ENCODE results near the gene SMIM35.

Gene SMIM35

GRCh38 chr11:118111744-118112035 lies 24.9 kb upstream of the SMIM35 start:
- Histone ChIP-seq H3K27me3 (ENCODE audit: insufficient read depth, low read depth) (no peaks in the 10 kb centered on the region), H3K36me3 (ENCODE audit: insufficient read depth) (no peaks in the 10 kb centered on the region), H4K20me1 (ENCODE audit: insufficient read depth) (no peaks in the 10 kb centered on the region), H3K4me1 (ENCODE audit: low read depth, poor library complexity, severe bottlenecking) (no peaks in the 10 kb centered on the region), H3K4me3 (IDR thresholded peaks at IDR 0.05; ENCODE audit: insufficient read depth, low read depth, low read length) (no peak overlapping the region), H3K9ac (no peak overlapping the region), H3K79me2 (ENCODE audit: insufficient read depth, low read depth) (no peaks in the 10 kb centered on the region), H2AFZ (ENCODE audit: low read depth) (no peak overlapping the region), H3K27ac (no peak overlapping the region), H3K4me2 (no peak overlapping the region)
- TF ChIP-seq CTCF (conservative IDR thresholded peaks at IDR 0.05; ENCODE audit: low read depth, low read length): no peak

GRCh38 chr11:118111019-118111743 lies 24.4 kb upstream of the SMIM35 start:
- no peaks in the 10 kb centered on the region for H3K4me1 ChIP-seq (ENCODE audit: low read depth, poor library complexity, severe bottlenecking)
- H2AFZ ChIP-seq (ENCODE audit: low read depth): no peak overlapping the region
- H3K79me2 ChIP-seq (ENCODE audit: insufficient read depth, low read depth): no peaks in the 10 kb centered on the region
- no peaks in the 10 kb centered on the region for H3K36me3 ChIP-seq (ENCODE audit: insufficient read depth)
- H3K27ac ChIP-seq: no peak overlapping the region
- no peaks in the 10 kb centered on the region for H3K27me3 ChIP-seq (ENCODE audit: insufficient read depth, low read depth)
- no peaks in the 10 kb centered on the region for H4K20me1 ChIP-seq (ENCODE audit: insufficient read depth)
- no peak for TF ChIP-seq CTCF (conservative IDR thresholded peaks at IDR 0.05; ENCODE audit: low read depth, low read length)
- H3K4me3 ChIP-seq (IDR thresholded peaks at IDR 0.05; ENCODE audit: insufficient read depth, low read depth, low read length): no peak overlapping the region
- H3K9ac ChIP-seq: no peak overlapping the region
- no peak overlapping the region for H3K4me2 ChIP-seq

GRCh38 chr11:118109231-118109630 lies 22.5 kb upstream of the SMIM35 start:
- Histone ChIP-seq H3K79me2 (ENCODE audit: insufficient read depth, low read depth) (no peaks in the 10 kb centered on the region), H3K36me3 (ENCODE audit: insufficient read depth) (no peaks in the 10 kb centered on the region)

GRCh38 chr11:118108513-118108912 lies 21.8 kb upstream of the SMIM35 start:
- no peaks in the 10 kb centered on the region for H3K4me1 ChIP-seq (ENCODE audit: low read depth, poor library complexity, severe bottlenecking)
- H3K79me2 ChIP-seq (ENCODE audit: insufficient read depth, low read depth): no peaks in the 10 kb centered on the region
- H2AFZ ChIP-seq (ENCODE audit: low read depth): no peak overlapping the region
- H3K9ac ChIP-seq: no peak overlapping the region
- no peak for TF ChIP-seq CTCF (conservative IDR thresholded peaks at IDR 0.05; ENCODE audit: low read depth, low read length)
- H4K20me1 ChIP-seq (ENCODE audit: insufficient read depth): no peaks in the 10 kb centered on the region
- no peak overlapping the region for H3K27ac ChIP-seq
- no peaks in the 10 kb centered on the region for H3K36me3 ChIP-seq (ENCODE audit: insufficient read depth)
- H3K27me3 ChIP-seq (ENCODE audit: insufficient read depth, low read depth): no peaks in the 10 kb centered on the region
- H3K4me3 ChIP-seq (IDR thresholded peaks at IDR 0.05; ENCODE audit: insufficient read depth, low read depth, low read length): no peak overlapping the region
- no peak overlapping the region for H3K4me2 ChIP-seq

More at GRCh38 chr11:118109231-118109630, 22.5 kb upstream of the SMIM35 start:
- no peak for TF ChIP-seq CTCF (conservative IDR thresholded peaks at IDR 0.05; ENCODE audit: low read depth, low read length)
- Histone ChIP-seq H4K20me1 (ENCODE audit: insufficient read depth) (no peaks in the 10 kb centered on the region), H3K4me2 (no peak overlapping the region), H3K27ac (no peak overlapping the region), H2AFZ (ENCODE audit: low read depth) (no peak overlapping the region), H3K4me3 (IDR thresholded peaks at IDR 0.05; ENCODE audit: insufficient read depth, low read depth, low read length) (no peak overlapping the region), H3K9ac (no peak overlapping the region), H3K27me3 (ENCODE audit: insufficient read depth, low read depth) (no peaks in the 10 kb centered on the region), H3K4me1 (ENCODE audit: low read depth, poor library complexity, severe bottlenecking) (no peaks in the 10 kb centered on the region)

Measured in KMS-11 (cell line).